ENCODE measurements around the gene NOM1.

DNA sequence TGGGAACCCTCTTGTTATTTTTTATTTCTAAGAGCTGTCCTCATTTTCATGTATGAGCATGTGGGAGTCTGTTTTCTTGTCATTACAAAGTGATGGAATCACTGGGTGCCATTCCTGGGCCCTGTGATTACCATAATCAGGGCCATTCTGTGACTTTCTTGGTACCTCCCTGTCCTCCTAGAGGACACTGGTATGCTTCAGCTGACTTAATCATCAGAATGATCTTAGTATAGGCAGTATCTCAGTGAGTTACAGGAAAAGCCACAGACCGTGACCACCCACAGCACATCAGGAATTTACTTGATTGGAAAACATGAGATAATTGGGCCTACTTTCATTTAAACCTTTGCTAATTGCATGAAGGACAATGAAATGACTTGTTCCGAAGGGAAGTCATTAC lies 7.2 kb downstream of the NOM1 start:
- TF ChIP-seq, protein P1, sequence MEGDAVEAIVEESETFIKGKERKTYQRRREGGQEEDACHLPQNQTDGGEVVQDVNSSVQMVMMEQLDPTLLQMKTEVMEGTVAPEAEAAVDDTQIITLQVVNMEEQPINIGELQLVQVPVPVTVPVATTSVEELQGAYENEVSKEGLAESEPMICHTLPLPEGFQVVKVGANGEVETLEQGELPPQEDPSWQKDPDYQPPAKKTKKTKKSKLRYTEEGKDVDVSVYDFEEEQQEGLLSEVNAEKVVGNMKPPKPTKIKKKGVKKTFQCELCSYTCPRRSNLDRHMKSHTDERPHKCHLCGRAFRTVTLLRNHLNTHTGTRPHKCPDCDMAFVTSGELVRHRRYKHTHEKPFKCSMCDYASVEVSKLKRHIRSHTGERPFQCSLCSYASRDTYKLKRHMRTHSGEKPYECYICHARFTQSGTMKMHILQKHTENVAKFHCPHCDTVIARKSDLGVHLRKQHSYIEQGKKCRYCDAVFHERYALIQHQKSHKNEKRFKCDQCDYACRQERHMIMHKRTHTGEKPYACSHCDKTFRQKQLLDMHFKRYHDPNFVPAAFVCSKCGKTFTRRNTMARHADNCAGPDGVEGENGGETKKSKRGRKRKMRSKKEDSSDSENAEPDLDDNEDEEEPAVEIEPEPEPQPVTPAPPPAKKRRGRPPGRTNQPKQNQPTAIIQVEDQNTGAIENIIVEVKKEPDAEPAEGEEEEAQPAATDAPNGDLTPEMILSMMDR (IDR thresholded peaks at IDR 0.05) = no peak
- no peak for TF ChIP-seq POLR2A (IDR thresholded peaks at IDR 0.05)
